A673 (cell line): ENCODE data around the gene CST1.
"Not testable (repeated sequence)": the region's sequence is repeated elsewhere in the genome, so short reads cannot be mapped to it uniquely, and the experiment has no call there.

Experiments
- EZH2 ChIP-seq: fragments of 200-600 bp; sonication (generic); IDR thresholded peaks from 2 replicates; pipeline ENCODE4 v1.6.1; 2017; ENCODE audit warnings: borderline replicate concordance, low read depth, mild to moderate bottlenecking, mixed read lengths, antibody characterized with exemption, low read length; ENCODE audit not compliant: poor library complexity, severe bottlenecking
- TF ChIP-seq, protein P1 (sequence below): fragments of 300-800, 200-600 bp; sonication (generic); conservative IDR thresholded peaks from 2 replicates; pipeline ENCODE4 v1.5.1; 2017; ENCODE audit warnings: low read depth, mild to moderate bottlenecking, antibody characterized with exemption, low read length, moderate library complexity, mixed read lengths

GRCh38 chr20:23722851-23723250 is 27.9 kb downstream of the CST1 start:
- not testable (repeated sequence) for TF ChIP-seq EZH2
- TF ChIP-seq, protein P1, sequence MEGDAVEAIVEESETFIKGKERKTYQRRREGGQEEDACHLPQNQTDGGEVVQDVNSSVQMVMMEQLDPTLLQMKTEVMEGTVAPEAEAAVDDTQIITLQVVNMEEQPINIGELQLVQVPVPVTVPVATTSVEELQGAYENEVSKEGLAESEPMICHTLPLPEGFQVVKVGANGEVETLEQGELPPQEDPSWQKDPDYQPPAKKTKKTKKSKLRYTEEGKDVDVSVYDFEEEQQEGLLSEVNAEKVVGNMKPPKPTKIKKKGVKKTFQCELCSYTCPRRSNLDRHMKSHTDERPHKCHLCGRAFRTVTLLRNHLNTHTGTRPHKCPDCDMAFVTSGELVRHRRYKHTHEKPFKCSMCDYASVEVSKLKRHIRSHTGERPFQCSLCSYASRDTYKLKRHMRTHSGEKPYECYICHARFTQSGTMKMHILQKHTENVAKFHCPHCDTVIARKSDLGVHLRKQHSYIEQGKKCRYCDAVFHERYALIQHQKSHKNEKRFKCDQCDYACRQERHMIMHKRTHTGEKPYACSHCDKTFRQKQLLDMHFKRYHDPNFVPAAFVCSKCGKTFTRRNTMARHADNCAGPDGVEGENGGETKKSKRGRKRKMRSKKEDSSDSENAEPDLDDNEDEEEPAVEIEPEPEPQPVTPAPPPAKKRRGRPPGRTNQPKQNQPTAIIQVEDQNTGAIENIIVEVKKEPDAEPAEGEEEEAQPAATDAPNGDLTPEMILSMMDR, result not testable (repeated sequence)
